Left renal pelvis (tissue), 4 donors: ENCODE measurements around the gene TFAM. TPM values are rescaled to one million over a fixed set of nuclear protein-coding genes. Genes with fewer than 3 reads are reported as not detected.

ENCODE experiments used
- DNase-seq, 4 donors: peaks; one replicate each; pipeline ENCODE4 v3.0.0-alpha.2; 2013; ENCODE audit warnings: low read depth in 4 of 4, low spot score in 3 of 4
- polyA plus RNA-seq, 4 donors: library from polyadenylated mRNA; unstranded; fragments of 120-200 nt; gene quantifications; one replicate each; pipeline ENCODE4 v1.2.1, GENCODE V29; 2013; ENCODE audit not compliant: insufficient read length in 4 of 4

The TFAM gene
- polyA plus RNA-seq = 10 to 100 TPM; 44.7 to 81.1 (median 75.2) TPM

GRCh38 chr10:58384999-58385783 lies at the start of gene TFAM:
TFAM (plus strand) TSS chr10:58385410; CDS start chr10:58385548, 138 bp downstream.
- peak; percentile 77 to 88 (median 82) for DNase-seq

- no peak for DNase-seq
These were observed 49.0 kb upstream of the TFAM start for GRCh38 chr10:58336242-58336641.

GRCh38 chr10:58341422-58341821 lies 43.8 kb upstream of the TFAM start:
- DNase-seq = no peak

- DNase-seq = no peak
These were observed 43.3 kb upstream of the TFAM start for GRCh38 chr10:58341947-58342346.

- no peak for DNase-seq
These were observed 37.2 kb upstream of the TFAM start for GRCh38 chr10:58347967-58348366.

- no peak for DNase-seq
These were observed 36.6 kb upstream of the TFAM start for GRCh38 chr10:58348571-58349033.

GRCh38 chr10:58350023-58350422 lies 35.2 kb upstream of the TFAM start:
- no peak for DNase-seq

GRCh38 chr10:58350619-58351323 lies 34.4 kb upstream of the TFAM start:
- no peak for DNase-seq

GRCh38 chr10:58351616-58352578 lies 33.3 kb upstream of the TFAM start:
- DNase-seq = no peak

- DNase-seq = no peak
These were observed 32.1 kb upstream of the TFAM start for GRCh38 chr10:58352956-58353610.

- DNase-seq = no peak
These were observed 28.5 kb upstream of the TFAM start for GRCh38 chr10:58356756-58357155.

- DNase-seq = no peak
These were observed 26.8 kb upstream of the TFAM start for GRCh38 chr10:58358314-58358933.

GRCh38 chr10:58358947-58359346 lies 26.3 kb upstream of the TFAM start:
- no peak for DNase-seq

GRCh38 chr10:58359541-58359940 lies 25.7 kb upstream of the TFAM start:
- DNase-seq = no peak

- no peak for DNase-seq
These were observed 24.7 kb upstream of the TFAM start for GRCh38 chr10:58360412-58361004.

- DNase-seq = no peak
These were observed 23.9 kb upstream of the TFAM start for GRCh38 chr10:58361353-58361752.

- DNase-seq = no peak
These were observed 23.0 kb upstream of the TFAM start for GRCh38 chr10:58362027-58362789.

GRCh38 chr10:58367069-58367468 lies 18.1 kb upstream of the TFAM start:
- no peak for DNase-seq

- DNase-seq = no peak
These were observed 13.7 kb upstream of the TFAM start for GRCh38 chr10:58371473-58371872.
